Measurements from ENCODE around the gene PHEX.

- no peak for TF ChIP-seq CTCF (IDR thresholded peaks at IDR 0.05 in 2 of 3, conservative IDR thresholded peaks at IDR 0.05 in 1 of 3; ENCODE audit: borderline replicate concordance in 1 of 3, insufficient read depth in 1 of 3, low read depth in 2 of 3, low read length in 2 of 3)
- TF ChIP-seq EZH2phosphoT487 (IDR thresholded peaks at IDR 0.05; ENCODE audit: borderline replicate concordance): no peak
- TF ChIP-seq REST (IDR thresholded peaks at IDR 0.05; ENCODE audit: low read depth): no peak
- TF ChIP-seq POLR2A (IDR thresholded peaks at IDR 0.05; ENCODE audit: borderline replicate concordance, extremely low read depth, insufficient read depth, insufficient read length): no peak
- TF ChIP-seq SP1 (IDR thresholded peaks at IDR 0.05; ENCODE audit: low read depth): no peak
- TF ChIP-seq ZBTB33 (IDR thresholded peaks at IDR 0.05; ENCODE audit: extremely low read depth, insufficient replicate concordance, low read length): no peak
- no peak for TF ChIP-seq RAD21 (IDR thresholded peaks at IDR 0.05; ENCODE audit: low read depth)
- no peak for TF ChIP-seq TCF7L2 (IDR thresholded peaks at IDR 0.05; ENCODE audit: borderline replicate concordance, extremely low read depth, insufficient read depth, insufficient read length)
- TF ChIP-seq POLR2AphosphoS5 (IDR thresholded peaks at IDR 0.05; ENCODE audit: low read depth, low read length): no peak
- no peak for TF ChIP-seq SRF (IDR thresholded peaks at IDR 0.05; ENCODE audit: low read depth)
- no peak for TF ChIP-seq ELF1 (IDR thresholded peaks at IDR 0.05; ENCODE audit: borderline replicate concordance, low read depth)
- no peak for TF ChIP-seq EZH2 (IDR thresholded peaks at IDR 0.05)
- TF ChIP-seq MAX (IDR thresholded peaks at IDR 0.05): no peak
Observed at GRCh38 chrX:22164770-22165388, 132.8 kb downstream of the PHEX start.

Data from HCT116 (cell line).